T-helper 17 cell (primary cell): ENCODE measurements around the gene ZDHHC12. TPM values are rescaled to one million over a fixed set of nuclear protein-coding genes. Genes with fewer than 3 reads are reported as not detected.

Source experiments
- ATAC-seq: fragments of 150-1000 bp; cut with Tn5 transposase; 2 replicates; pipeline ENCODE4 v1.10.0; 2021; ENCODE audit warnings: mild to moderate bottlenecking, moderate library complexity
- DNase-seq, 3 donors: peaks; one replicate each; pipeline versions ENCODE4 v3.0.0 to v3.0.0-alpha.2; 2020 to 2021
- H3K9me3 ChIP-seq: one replicate; pipeline ENCODE4 v1.7.0; 2013; ENCODE audit warnings: low read length, mild to moderate bottlenecking; ENCODE audit not compliant: control insufficient read depth, poor library complexity, severe bottlenecking
- H3K27ac Mint-ChIP-seq: one replicate; pipeline ENCODE4 v1.8.0; 2022; ENCODE audit warnings: mild to moderate bottlenecking, moderate library complexity, mixed read lengths
- H3K27me3 Mint-ChIP-seq: one replicate; pipeline ENCODE4 v1.8.0; 2022; ENCODE audit warnings: mixed read lengths
- H3K36me3 Mint-ChIP-seq: one replicate; pipeline ENCODE4 v1.8.0; 2022; ENCODE audit warnings: low read depth, mixed read lengths
- H3K4me1 Mint-ChIP-seq: one replicate; pipeline ENCODE4 v1.8.0; 2022; ENCODE audit warnings: mild to moderate bottlenecking, mixed read lengths
- H3K4me3 Mint-ChIP-seq: one replicate; pipeline ENCODE4 v1.8.0; 2022; ENCODE audit warnings: mild to moderate bottlenecking, moderate library complexity, mixed read lengths
- total RNA-seq, 4 donors: library from RNA in 2 of 4; stranded (reverse) in 2 of 4; gene quantifications; one replicate each; pipeline ENCODE4 v1.2.3 and lab custom pipeline; 2022 to 2026

Gene ZDHHC12
- total RNA-seq, 2 donors from 2014 or later, result 23.5 to 26.9 TPM

DNA sequence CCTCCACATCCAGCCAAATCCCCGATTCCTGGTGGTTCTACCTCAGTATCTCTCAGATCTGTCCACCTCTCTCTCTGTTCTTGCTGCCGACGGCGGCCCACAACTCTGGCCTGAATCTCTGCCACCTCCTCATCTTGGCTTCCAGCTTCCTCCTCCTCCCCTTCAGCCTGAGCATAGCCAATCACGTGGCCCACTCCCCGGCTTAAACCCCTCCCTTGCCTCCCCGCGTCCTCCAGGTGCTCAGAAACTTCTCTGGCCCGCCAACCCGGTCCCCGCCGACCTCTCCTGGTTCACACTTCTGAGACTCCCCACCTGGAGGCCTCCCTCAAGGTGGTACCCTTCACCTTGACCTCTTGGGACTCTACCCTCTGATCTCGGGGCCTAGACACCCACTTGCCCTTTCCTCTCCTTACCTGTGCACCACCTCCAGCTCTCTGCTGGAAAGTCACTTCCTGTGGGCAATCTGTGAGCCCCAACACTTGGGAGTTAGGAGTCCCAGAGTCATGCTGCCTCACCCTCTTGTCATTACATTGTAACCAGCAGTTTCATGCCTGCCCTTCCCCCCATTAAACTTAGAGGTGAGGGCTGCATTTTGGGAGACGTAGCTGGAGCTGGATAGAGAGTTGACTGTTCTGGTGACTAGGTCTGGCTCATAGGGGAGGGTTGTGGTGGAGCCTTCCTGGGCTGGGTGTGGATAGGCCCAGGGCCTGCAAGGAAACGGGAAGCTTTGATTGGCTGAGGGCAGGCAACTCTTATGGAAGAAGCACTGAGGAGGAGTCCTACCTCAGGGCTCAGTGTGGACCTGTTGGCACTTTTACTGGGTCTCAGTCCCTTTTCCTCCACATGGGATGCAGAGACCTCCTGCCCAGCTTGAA, 39.4 kb downstream of the ZDHHC12 start:
- peak overlapping the region; percentile 98 for H3K27ac Mint-ChIP-seq
- peaks cover 38% of the 10 kb centered on the region for H3K4me1 Mint-ChIP-seq
- H3K36me3 Mint-ChIP-seq, result no peaks in the 10 kb centered on the region

GRCh38 chr9:128684065-128684324, 39.9 kb downstream of the ZDHHC12 start:
- H3K4me1 Mint-ChIP-seq, result peaks cover 38% of the 10 kb centered on the region
- H3K9me3 ChIP-seq, result no peaks in the 10 kb centered on the region
- DNase-seq (no peak), ATAC-seq (no peak)
- H3K36me3 Mint-ChIP-seq, result no peaks in the 10 kb centered on the region
- H3K27me3 Mint-ChIP-seq, result no peaks in the 10 kb centered on the region
- H3K27ac Mint-ChIP-seq, result peak overlapping the region; percentile 98
- peak overlapping the region; percentile 100 for H3K4me3 Mint-ChIP-seq

More for the DNA sequence above, 39.4 kb downstream of the ZDHHC12 start:
- DNase-seq (peak; percentile 46 to 67 (median 59)), ATAC-seq (peak; percentile 48)
- H3K9me3 ChIP-seq, result no peaks in the 10 kb centered on the region
- Mint-ChIP-seq H3K27me3 (no peaks in the 10 kb centered on the region), H3K4me3 (peak overlapping the region; percentile 100)

DNA sequence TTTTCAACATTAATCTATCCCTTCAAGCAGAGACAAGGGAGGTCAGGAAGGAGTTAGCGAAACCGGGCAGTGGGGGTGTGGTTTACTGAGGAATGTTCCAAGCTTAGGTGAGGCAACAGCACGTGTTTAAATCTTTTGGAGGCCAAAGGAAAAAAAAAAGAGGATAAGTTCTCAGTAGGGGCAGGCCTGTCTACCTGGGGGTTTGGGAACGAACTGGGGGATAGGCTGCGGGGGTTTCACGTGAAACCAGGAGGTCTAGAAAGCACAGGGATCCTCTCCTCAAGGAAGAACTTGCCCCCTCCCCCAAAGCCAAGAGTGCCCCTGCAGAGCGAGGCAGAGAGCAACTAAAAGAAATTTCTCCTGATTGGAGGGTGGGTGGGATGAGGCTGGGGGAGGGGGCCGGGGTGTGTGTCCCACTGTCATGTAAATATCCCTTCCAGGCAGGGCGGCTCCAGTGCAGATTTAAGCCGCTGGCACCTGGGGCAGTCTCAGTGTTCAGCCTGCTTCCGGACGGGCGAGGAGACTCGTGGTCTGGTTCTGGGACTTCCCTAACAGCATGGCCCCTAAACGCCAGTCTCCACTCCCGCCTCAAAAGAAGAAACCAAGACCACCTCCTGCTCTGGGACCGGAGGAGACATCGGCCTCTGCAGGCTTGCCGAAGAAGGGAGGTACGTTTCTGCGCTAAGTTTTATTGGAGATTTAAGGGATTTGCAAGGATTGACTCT, 40.4 kb downstream of the ZDHHC12 start:
- peak overlapping the region; percentile 100 for H3K4me3 Mint-ChIP-seq
- ATAC-seq (peak; percentile 21), DNase-seq (no peak)
- H3K36me3 Mint-ChIP-seq, result no peaks in the 10 kb centered on the region
- H3K4me1 Mint-ChIP-seq, result peaks cover 38% of the 10 kb centered on the region
- H3K9me3 ChIP-seq, result no peaks in the 10 kb centered on the region
- H3K27me3 Mint-ChIP-seq, result no peaks in the 10 kb centered on the region
- H3K27ac Mint-ChIP-seq, result peak overlapping the region; percentile 98

DNA sequence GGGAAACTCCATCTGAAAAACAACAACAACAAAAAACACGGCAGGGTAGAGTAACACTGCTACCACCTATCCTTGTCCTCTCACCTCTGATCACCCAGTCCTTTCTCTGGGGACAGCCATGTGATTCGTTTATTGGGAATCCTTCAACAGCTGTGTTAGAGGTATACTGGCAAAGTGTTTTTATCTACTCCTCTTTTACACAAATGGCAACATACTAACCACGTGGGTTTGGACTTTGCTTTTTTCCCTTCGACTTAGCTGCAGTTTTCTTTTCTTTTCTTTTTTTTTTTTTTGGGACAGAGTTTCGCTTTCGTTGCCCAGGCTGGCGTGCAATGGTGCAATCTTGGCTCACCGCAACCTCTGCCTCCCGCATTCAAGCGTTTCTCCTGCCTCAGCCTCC, 46.1 kb downstream of the ZDHHC12 start:
- H3K27ac Mint-ChIP-seq, result no peak overlapping the region
- ATAC-seq, result no peak
- no peaks in the 10 kb centered on the region for H3K36me3 Mint-ChIP-seq
- H3K27me3 Mint-ChIP-seq, result no peaks in the 10 kb centered on the region
- no peak for DNase-seq
- H3K4me3 Mint-ChIP-seq, result no peak overlapping the region
- H3K9me3 ChIP-seq, result no peaks in the 10 kb centered on the region
- peaks cover 4% of the 10 kb centered on the region for H3K4me1 Mint-ChIP-seq

GRCh38 chr9:128675382-128675781, 48.5 kb downstream of the ZDHHC12 start:
- DNase-seq (no peak), ATAC-seq (no peak)
- H3K9me3 ChIP-seq, result no peaks in the 10 kb centered on the region
- H3K4me3 Mint-ChIP-seq, result no peak overlapping the region
- peak overlapping the region; percentile 24 for H3K27ac Mint-ChIP-seq
- no peaks in the 10 kb centered on the region for H3K36me3 Mint-ChIP-seq
- no peaks in the 10 kb centered on the region for H3K4me1 Mint-ChIP-seq
- H3K27me3 Mint-ChIP-seq, result no peaks in the 10 kb centered on the region

Other genes starting within 250 kb of the ZDHHC12 start
- gene GLE1, start 219.4 kb downstream of the ZDHHC12 start, total RNA-seq, result 10 to 100 TPM; 14.4 to 16.2 TPM
- 100 to 1,000 TPM; 734 to 740 TPM for gene SPTAN1, start 171.5 kb downstream of the ZDHHC12 start, total RNA-seq
- gene DYNC2I2, start 67.3 kb downstream of the ZDHHC12 start, total RNA-seq, result 1 to 10 TPM; 3.7 to 3.8 TPM
- gene SET, start 34.9 kb downstream of the ZDHHC12 start, total RNA-seq, result 100 to 1,000 TPM; 223 to 231 TPM
- 1 to 10 TPM in 1 of 2 donors, under 1 TPM in 1; 0.96 to 2.0 TPM for gene PKN3, start 21.6 kb downstream of the ZDHHC12 start, total RNA-seq
- 10 to 100 TPM; 29.4 to 30.0 TPM for gene ZER1, start 47.8 kb upstream of the ZDHHC12 start, total RNA-seq
- 10 to 100 TPM; 21.6 to 30.8 TPM for gene TBC1D13, start 63.1 kb upstream of the ZDHHC12 start, total RNA-seq
- gene ENDOG, start 94.4 kb upstream of the ZDHHC12 start, total RNA-seq, result 1 to 10 TPM; 7.7 to 7.8 TPM
- 10 to 100 TPM; 33.7 to 48.1 TPM for gene SPOUT1, start 105.7 kb upstream of the ZDHHC12 start, total RNA-seq
- 1 to 10 TPM; 4.8 to 5.7 TPM for gene KYAT1, start 157.8 kb upstream of the ZDHHC12 start, total RNA-seq
- 10 to 100 TPM; 28.9 to 30.3 TPM for gene LRRC8A, start 158.0 kb upstream of the ZDHHC12 start, total RNA-seq
- gene PHYHD1, start 196.9 kb upstream of the ZDHHC12 start, total RNA-seq, result under 1 TPM in 1 of 2 donors, not detected in 1; 0.45 TPM
- 1 to 10 TPM; 5.1 to 7.4 TPM for gene DOLK, start 223.5 kb upstream of the ZDHHC12 start, total RNA-seq
- gene NUP188, start 223.6 kb upstream of the ZDHHC12 start, total RNA-seq, result 10 to 100 TPM; 62.2 to 75.1 TPM